ENCODE measurements around the gene SYNE3.

SYNE3 gene

GRCh38 chr14:95489214-95490137, 27.0 kb downstream of the SYNE3 start:
- DNase-seq (ENCODE audit: low spot score), result no peak

- peak; percentile 46 for DNase-seq (ENCODE audit: low spot score)
These were observed 27.9 kb downstream of the SYNE3 start for GRCh38 chr14:95488376-95489213.

GRCh38 chr14:95487669-95488084, 28.8 kb downstream of the SYNE3 start:
- DNase-seq (ENCODE audit: low spot score), result no peak

- no peak for DNase-seq (ENCODE audit: low spot score)
These were observed 29.4 kb downstream of the SYNE3 start for GRCh38 chr14:95486875-95487668.

- DNase-seq (ENCODE audit: low spot score), result no peak
These were observed 31.1 kb downstream of the SYNE3 start for GRCh38 chr14:95485222-95485819.

- no peak for DNase-seq (ENCODE audit: low spot score)
These were observed 32.2 kb downstream of the SYNE3 start for GRCh38 chr14:95484296-95484695.

- DNase-seq (ENCODE audit: low spot score), result peak; percentile 88
These were observed 32.9 kb downstream of the SYNE3 start for GRCh38 chr14:95483309-95484165.

GRCh38 chr14:95482627-95483308, 33.7 kb downstream of the SYNE3 start:
- no peak for DNase-seq (ENCODE audit: low spot score)

- no peak for DNase-seq (ENCODE audit: low spot score)
These were observed 34.9 kb downstream of the SYNE3 start for GRCh38 chr14:95481391-95482022.

GRCh38 chr14:95480887-95481226, 35.6 kb downstream of the SYNE3 start:
- DNase-seq (ENCODE audit: low spot score), result no peak

GRCh38 chr14:95480109-95480886, 36.2 kb downstream of the SYNE3 start:
- peak; percentile 30 for DNase-seq (ENCODE audit: low spot score)

- DNase-seq (ENCODE audit: low spot score), result no peak
These were observed 37.0 kb downstream of the SYNE3 start for GRCh38 chr14:95479494-95479893.

- DNase-seq (ENCODE audit: low spot score), result no peak
These were observed 37.6 kb downstream of the SYNE3 start for GRCh38 chr14:95478818-95479217.

- no peak for DNase-seq (ENCODE audit: low spot score)
These were observed 38.1 kb downstream of the SYNE3 start for GRCh38 chr14:95478309-95478708.

GRCh38 chr14:95477411-95478269, 38.8 kb downstream of the SYNE3 start:
- no peak for DNase-seq (ENCODE audit: low spot score)

GRCh38 chr14:95476747-95477146, 39.7 kb downstream of the SYNE3 start:
- no peak for DNase-seq (ENCODE audit: low spot score)

- no peak for DNase-seq (ENCODE audit: low spot score)
These were observed 40.8 kb downstream of the SYNE3 start for GRCh38 chr14:95475540-95476240.

Measured in AG08396 (cell line).